GM18868 (cell line): ENCODE measurements around the gene DGCR8.

ENCODE experiments used
- ATAC-seq: cut with Tn5 transposase; IDR thresholded peaks from one replicate; pipeline ENCODE4 v1.9.1; 2021; ENCODE audit warnings: mild to moderate bottlenecking, moderate library complexity; ENCODE audit not compliant: unreplicated experiment

Gene DGCR8

DNA sequence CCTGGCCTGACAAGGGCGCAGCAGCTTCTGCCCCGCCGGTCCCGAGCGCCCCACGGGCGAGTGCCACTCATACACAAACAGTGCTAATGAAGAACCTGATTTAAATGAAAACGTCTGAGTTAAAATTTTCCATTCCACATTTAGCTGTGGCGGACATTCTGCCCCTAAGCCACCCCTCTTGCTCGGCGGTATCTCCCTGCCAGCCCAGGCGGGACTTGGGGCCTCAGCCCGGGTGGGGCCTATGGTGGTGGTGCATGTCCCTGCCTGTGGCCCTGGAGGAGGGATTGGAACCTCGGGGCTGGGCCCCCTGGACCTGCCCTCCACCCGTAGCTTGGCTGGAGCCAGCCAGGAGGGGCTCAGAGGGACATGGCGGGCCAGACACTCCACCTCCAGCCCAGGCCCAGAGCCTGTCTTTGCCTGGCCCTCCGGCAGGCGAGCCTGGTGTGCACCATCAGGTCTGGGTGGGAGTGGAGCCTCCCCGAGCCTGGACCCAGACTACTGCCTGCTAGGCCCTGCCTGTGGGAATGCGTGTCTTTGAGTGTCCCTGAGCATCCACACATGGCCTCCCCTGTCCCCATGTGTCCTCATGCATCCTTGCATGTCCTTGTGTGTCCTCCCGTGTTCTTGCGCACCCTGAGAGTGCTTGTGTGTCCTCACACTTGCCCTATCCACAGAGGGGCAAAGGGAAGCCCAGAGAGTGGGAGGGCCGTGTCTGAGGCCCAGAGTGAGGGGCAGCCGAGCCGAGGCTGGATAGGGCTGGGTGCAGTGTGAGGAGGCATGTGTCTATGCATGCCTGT lies 56.0 kb downstream of the DGCR8 start:
- no peak for ATAC-seq

GRCh38 chr22:20136603-20136873 lies 56.5 kb downstream of the DGCR8 start:
- no peak for ATAC-seq

DNA sequence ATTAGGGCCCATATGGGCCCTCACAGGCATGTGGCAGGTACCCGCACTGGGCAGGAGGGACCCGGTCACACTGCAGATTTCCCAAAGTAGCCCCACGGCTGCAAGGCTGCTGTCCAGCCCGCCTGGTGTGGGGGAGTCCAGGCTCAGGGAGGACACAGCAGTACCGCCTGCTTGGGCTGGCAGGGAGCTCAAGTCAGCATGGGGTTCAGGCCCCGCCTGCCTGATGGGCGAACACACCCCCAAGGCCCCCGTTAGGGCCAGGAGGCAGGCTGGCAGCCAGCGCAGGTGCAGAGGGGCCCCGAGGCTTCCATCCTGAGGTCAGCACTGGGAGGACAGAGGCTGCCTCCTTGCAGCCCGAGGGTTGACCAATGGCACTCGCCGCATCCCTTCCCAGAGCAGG lies 57.1 kb downstream of the DGCR8 start:
- ATAC-seq: no peak

DNA sequence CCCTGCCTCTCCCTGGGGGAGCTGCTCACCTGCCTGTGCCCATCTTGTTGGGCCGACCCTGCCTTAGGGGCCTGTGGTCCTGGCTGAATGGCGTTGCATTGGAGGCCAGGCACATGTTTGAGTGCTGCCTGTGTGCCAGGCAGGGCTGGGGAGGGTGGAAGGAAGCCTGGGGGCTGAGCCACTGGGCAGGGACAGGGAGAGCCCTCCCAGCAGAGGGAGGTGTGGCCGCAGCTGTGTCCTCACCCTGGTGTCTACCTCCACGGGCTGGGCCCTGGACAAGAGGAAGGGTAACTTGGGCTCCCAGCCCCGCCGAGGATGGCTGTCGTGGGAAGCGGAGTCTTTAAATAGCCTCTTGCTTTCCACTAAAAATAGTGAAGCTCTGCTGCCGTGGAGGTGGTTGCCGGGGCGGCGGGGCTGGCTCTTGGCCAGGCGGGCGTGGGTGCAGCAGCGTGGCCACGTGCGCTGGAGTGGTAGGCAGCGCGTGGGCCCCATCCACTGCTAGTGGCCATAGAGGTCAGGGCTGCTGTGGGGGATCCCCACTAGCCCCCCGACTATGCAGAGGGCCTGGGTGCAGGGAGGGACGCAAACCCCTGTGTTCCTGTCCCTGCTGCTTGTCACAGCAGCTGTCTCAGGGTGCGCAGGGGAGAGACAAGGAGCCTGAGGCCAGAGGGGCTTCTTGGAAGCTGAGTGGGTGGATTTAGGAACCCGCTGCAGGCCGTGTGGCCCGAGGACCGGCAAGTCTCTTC lies 57.8 kb downstream of the DGCR8 start:
- ATAC-seq: no peak

DNA sequence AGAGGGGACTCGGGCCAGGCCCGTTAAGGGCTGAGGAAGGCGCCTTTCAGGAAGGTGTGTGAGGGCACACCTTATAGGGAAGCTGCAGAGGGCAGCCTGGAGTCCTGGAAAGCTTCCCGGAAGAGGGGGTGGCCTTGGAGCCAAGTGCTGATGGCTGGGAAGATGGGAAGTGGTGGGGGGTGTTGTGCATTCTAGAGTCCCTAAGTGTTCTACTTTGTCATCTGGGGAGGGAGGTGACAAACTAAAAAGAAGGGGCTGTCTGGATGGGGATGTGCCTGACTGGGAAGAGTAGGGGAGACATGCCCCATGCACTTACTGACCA lies 58.3 kb downstream of the DGCR8 start:
- ATAC-seq: no peak

GRCh38 chr22:20138868-20139267 lies 58.8 kb downstream of the DGCR8 start:
- ATAC-seq: no peak

DNA sequence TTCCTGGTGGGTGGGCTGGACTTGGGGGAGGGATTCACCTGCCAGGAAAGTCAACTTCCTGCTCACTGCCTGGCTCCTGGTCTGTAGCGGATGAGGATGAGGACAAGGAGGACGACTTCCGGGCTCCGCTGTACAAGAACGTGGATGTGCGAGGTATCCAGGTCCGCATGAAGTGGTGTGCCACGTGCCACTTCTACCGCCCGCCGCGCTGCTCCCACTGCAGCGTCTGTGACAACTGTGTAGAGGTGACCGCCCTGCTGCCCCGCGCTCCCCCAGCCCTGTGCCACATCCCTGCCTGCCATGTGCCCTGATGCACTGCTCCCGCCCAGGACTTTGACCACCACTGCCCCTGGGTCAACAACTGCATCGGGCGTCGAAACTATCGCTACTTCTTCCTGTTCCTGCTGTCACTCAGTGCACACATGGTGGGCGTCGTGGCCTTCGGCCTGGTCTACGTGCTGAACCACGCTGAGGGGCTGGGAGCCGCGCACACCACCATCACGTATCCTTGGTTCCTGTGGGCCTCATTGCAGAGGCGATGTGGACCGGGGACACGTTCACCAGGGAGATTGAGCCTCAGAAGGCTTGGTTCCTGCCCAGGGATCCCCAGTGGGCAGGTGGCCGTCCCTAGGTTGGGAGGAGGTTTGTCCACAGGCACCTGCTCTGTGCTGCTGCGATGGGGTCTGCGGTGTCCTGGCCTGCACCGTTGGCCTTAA lies 59.5 kb downstream of the DGCR8 start:
- no peak for ATAC-seq

GRCh38 chr22:20140107-20140445 lies 60.0 kb downstream of the DGCR8 start:
- ATAC-seq: no peak

DNA sequence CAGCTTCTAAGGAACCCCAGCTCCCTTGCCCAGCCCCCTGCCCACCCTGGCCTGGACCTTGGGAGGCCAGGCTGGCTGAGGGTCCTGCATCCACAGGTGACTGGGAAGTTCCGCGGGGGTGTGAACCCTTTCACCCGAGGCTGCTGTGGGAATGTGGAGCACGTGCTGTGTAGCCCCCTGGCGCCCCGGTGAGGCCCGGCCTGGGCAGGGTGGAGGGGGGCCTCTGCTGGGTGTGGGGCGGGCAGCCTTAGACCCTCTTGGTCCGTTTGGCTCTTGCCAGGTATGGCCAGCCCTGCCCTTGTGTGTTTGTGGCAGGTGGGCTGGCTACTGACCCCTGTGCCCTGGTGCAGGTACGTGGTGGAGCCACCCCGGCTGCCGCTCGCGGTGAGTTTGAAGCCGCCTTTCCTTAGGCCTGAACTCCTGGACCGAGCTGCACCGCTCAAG lies 60.5 kb downstream of the DGCR8 start:
- no peak for ATAC-seq

DNA sequence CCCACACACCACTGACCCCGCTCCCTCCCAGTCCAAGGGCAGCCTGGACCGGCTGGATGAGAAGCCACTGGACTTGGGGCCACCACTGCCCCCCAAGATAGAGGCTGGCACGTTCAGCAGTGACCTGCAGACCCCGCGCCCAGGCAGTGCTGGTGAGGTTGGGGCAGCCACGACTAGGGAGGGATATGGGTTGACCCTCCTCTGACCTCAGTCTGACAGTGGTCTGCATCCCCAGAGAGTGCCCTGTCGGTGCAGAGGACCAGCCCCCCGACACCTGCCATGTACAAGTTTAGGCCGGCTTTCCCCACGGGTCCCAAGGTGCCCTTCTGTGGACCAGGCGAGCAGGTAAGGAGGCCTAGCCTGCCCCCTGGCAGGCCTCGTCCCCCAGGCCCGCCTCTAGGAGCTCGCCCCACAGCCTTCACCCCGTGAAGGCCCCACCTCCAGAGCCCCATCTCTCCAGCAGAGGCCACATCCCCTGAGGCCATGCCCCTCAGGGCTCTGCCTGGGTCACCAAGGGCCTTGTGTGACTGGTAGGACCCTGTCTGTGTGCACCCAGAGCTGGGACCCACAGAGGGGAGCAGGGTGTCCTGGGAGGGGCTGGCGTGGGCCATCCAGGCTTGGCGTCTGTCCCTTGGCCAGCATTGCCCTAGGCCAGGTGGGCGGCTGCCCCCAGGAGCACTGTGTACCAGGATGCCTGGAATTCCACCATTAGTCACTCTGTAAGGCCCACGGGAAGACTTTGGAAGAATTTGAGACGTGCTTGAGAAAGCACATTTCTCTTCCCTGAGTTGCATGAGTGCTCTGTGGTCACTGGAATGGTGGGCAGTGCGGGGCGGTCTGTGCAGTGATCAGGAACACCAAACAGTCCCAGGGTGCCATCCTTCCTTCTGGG lies 61.4 kb downstream of the DGCR8 start:
- ATAC-seq: no peak

DNA sequence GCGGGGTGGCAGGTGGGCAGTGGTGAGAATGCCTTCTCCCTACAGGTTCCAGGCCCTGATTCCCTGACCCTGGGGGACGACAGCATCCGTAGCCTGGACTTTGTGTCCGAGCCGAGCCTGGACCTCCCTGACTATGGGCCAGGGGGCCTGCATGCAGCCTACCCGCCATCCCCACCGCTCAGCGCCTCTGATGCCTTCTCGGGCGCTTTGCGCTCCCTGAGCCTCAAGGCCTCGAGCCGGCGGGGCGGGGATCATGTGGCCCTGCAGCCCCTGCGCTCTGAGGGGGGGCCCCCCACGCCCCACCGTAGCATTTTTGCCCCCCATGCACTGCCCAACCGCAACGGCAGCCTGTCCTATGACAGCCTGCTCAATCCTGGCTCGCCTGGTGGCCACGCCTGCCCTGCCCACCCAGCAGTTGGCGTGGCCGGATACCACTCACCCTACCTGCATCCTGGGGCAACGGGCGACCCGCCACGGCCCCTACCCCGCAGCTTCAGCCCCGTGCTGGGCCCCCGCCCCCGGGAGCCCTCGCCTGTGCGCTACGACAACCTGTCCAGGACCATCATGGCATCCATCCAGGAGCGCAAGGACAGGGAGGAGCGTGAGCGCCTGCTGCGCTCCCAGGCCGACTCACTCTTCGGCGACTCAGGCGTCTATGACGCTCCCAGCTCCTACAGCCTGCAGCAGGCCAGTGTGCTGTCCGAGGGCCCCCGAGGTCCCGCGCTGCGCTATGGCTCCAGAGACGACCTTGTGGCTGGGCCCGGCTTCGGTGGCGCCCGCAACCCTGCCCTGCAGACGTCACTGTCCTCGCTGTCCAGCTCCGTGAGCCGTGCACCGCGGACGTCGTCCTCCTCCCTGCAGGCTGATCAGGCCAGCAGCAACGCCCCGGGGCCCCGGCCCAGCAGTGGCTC lies 62.9 kb downstream of the DGCR8 start:
- no peak for ATAC-seq

- no peak for ATAC-seq
These were observed 64.0 kb downstream of the DGCR8 start for GRCh38 chr22:20143883-20144665.

DNA sequence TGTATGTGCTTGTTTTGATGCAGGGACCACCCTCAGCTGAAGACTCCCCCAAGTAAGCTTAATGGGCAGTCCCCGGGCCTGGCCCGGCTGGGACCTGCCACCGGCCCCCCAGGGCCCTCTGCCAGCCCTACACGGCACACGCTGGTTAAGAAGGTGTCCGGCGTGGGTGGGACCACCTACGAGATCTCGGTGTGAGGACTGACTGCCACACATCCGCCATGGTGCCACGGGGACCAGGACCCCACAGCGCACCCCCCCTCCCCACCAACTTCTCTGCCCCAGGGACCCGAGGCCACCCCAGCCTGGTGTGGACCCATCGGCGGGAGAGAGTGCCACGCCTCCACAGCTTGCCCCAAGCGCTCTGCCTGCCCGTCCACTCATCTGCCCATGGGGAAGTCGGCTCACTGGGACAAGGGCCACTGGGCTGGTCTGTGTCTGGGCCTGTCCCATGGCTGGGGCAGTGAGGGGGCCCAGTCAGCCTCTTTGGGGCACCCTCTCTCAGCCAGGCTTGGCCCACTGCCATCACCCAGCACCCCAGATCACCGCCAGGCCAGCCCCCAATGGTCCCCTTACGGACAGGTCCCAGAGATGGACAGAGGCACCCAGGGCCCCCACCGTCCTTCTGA lies 65.3 kb downstream of the DGCR8 start:
- ATAC-seq: no peak

DNA sequence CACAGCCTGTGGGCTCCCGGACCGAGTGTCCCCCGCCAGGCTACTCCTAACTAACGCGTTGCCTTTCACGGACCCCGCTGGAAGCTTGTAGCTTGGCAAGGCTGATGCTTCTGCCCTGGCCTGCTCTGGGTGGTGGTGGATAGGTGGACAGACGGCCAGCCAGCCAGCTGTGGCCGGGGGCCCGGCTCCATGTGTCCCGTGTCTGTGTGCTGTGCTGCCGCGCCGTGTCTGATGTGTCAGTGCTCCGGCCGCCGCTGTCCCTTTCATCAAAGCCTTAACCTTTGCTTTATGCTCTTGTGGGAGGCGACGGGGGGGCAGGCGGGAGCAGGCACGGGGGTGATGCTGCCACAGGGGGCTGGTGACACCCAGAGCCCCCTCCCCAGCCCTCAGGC lies 65.8 kb downstream of the DGCR8 start:
- no peak for ATAC-seq

DNA sequence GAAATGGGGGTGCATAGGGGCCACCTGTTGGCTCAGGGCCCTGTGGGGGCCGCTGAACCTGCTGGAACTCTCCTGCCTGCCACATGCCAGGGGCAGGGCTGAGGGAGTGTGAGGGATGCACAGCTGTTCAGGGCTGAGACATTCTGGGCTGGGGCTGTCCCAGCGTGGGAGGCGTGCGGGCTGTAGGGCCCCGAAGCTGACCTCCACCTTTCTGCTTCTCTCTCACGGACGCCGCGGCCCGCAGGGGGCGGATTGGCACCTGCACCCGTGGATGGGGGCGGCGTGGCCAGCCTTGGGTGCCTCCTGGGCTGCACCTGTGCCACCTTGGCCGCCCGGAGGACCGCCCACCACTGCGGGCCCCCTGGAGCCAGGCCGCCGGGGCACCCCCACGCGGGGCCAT lies 66.7 kb downstream of the DGCR8 start:
- no peak for ATAC-seq

DNA sequence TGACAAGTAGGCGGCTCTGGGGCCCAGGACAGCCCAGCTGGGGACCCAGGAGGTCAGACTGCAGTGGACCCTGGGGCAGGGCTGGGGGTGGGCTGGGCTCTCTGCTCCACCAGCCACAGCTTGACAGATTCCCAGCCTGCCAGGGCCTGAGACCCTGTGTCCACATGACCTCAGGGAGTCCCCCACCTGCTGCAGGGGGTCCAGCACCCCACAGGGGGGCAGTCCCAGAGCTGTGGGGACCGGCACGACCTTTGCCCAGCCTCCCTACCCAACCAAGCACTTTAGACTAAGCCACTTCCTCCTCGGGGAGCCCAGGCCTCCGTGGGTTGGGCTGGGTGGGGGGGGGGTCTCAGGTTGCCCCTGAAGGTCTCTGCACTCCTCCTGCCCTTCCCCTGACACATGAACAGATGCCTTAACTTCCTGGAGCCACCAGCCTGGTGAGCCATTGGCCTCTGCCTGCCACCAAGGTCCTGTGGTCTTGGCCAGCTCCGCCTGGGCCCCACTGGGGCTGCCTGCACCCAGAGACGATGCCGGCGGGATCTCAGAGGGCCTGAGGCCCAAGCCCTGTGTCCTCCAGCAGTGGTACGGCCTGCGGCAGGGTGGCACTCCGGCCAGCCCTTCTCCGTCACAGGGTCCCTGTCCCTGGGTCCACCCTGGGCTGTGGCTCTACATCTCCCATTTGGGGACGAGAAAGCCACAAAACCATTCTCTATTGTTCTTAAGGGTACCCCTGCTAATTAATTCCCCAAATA lies 67.4 kb downstream of the DGCR8 start:
- no peak for ATAC-seq

GRCh38 chr22:20148414-20148813 lies 68.4 kb downstream of the DGCR8 start:
- ATAC-seq: no peak
